Measurements from ENCODE around the gene CCDC69.
"Not testable (repeated sequence)": the region's sequence is repeated elsewhere in the genome, so short reads cannot be mapped to it uniquely, and the experiment has no call there.

CCDC69 gene, protein sequence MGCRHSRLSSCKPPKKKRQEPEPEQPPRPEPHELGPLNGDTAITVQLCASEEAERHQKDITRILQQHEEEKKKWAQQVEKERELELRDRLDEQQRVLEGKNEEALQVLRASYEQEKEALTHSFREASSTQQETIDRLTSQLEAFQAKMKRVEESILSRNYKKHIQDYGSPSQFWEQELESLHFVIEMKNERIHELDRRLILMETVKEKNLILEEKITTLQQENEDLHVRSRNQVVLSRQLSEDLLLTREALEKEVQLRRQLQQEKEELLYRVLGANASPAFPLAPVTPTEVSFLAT

GRCh38 chr5:151223447-151224264, at the start of gene CCDC69:
Gene CCDC69, minus strand, starts transcription at chr5:151224092. Its CDS starts 122 bp downstream, at chr5:151223970.
- peak; percentile 44 for DNase-seq (ENCODE audit: low spot score)

DNA sequence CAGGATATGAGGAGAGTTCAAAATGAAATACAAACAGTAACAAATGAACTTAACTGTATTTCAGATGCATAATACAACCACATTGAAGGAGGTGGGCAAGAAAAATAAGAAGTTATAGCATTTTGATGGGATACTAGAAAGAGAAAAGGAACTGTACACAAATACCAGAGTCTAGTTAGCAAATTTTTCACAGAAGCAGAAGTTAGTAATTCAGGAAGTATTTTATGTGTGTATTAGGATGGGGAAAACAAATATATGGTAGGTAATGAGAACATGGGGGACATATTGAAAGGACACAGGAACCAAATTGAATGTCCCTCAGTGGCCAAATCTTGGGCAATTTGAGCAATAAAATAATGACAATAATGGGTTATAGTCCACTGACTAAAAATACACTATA, 47.4 kb upstream of the CCDC69 start:
- no peak for DNase-seq (ENCODE audit: low spot score)

GRCh38 chr5:151270599-151270998, 46.7 kb upstream of the CCDC69 start:
- DNase-seq (ENCODE audit: low spot score) = no peak

GRCh38 chr5:151267491-151268260, 43.8 kb upstream of the CCDC69 start:
- DNase-seq (ENCODE audit: low spot score) = no peak

DNA sequence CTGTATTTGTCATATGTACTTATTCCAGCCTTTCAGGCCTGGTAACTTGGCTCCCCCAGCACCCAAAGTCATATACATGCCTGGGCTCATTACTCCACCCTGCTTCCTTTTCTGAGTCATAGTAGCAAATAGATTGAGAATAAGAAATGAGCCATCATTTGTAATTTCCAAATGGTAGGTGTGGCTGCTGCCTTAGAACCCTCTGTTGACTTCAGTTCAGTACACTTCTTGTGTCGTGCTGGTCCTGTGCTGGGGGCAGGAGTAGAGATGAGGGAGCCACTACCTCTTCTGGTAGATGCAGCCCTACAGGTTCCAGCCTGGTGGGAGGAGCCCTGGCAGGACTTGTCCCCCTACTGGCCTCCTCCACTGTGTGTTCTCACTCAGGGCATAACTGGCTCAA, 40.2 kb upstream of the CCDC69 start:
- no peak for DNase-seq (ENCODE audit: low spot score)

DNA sequence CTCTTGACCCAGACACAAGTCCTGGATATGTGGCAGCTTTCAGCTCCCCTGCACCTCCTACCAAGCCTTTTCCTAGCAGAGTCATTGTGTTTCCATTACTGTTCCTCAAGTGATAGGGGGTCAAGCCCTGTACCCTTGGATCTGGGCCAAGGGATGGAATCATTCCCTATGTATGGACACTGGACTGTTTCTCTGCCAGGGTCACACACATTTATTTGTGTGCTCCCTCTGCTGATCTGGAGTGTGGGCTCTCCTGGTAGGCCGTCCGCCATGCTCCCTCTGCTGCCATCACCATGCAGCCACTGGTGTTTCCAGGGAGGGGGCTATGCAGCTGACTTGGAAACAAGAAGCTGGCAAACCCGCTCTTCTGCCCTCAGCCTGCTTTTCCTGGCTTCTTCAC, 38.6 kb upstream of the CCDC69 start:
- no peak for DNase-seq (ENCODE audit: low spot score)

DNA sequence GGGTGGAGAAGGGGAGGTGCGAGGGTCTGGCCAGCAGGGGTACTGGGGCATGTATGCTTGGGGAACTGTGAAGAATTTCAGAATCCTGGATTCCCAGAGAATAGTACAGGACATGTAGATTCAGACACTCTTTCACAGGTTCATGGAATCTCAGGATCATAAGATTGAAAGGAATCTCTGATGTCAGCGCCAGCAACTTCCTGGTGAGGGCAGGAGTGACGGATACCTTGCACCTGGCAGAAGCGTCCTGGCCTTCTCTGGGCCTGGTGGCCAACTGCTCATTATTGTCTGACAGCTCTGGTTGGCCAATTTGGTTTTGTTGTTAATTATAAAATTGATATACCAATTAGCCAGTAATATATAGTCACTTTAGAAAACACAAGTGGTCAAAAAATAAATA, 36.0 kb upstream of the CCDC69 start:
- DNase-seq (ENCODE audit: low spot score) = no peak

- DNase-seq (ENCODE audit: low spot score) = no peak
Measured at GRCh38 chr5:151258816-151259215, 34.9 kb upstream of the CCDC69 start.

- DNase-seq (ENCODE audit: low spot score) = no peak
Measured at GRCh38 chr5:151258201-151258611, 34.3 kb upstream of the CCDC69 start.

DNA sequence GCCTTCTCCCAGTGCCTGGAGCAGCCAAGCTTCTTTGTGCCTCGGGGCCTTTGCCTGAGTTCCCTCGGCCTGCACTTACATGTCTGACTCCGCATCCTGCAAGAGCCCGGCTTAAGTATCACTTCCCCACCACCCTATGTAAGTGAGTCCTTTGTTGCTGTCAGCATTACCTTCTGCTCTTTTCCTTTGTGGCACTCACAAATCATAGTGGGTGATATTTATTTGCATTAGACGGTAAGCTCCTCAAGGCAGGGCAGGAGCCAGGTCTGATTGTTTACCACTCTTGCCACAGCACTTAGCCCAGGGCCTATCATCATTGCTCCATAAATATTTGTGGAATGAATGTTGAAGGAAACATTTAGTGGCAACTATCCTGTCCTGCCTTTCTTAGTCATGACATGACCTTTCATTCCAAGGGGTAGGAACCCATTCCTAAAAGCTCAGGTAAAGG, 33.9 kb upstream of the CCDC69 start:
- no peak for DNase-seq (ENCODE audit: low spot score)

DNA sequence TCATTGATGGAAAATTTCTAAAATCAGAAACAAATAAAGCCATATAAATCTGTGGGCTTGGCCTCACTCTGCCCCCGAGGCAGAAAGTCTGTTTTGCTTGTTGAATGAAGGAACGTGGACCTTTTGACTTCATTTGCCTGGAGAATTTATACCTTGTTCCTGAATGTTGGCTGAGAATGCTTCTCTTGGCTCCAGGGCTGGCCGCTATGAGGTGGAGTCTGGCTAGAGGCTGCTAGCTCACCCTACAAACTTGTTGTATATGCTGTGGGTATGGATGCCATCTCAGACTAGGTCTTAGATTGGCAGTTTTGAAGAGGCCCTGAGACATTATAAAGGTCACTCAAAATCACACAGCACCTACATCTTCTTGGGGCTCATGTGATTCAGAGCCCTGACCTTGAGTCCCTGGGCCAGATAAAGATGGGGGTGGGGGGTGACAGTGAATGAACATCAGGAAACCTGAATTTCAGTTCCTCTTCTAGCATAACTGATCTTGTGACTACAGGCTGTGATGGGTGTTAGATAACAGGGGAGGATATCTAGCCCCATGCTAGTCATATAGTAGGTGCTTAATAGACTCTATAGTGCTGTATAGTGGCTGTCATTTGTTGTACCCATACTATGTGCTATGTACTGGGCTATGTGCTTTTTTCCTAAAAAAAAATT, 31.9 kb upstream of the CCDC69 start:
- DNase-seq (ENCODE audit: low spot score) = no peak

GRCh38 chr5:151254990-151255389, 31.1 kb upstream of the CCDC69 start:
- DNase-seq (ENCODE audit: low spot score) = not testable (repeated sequence)

DNA sequence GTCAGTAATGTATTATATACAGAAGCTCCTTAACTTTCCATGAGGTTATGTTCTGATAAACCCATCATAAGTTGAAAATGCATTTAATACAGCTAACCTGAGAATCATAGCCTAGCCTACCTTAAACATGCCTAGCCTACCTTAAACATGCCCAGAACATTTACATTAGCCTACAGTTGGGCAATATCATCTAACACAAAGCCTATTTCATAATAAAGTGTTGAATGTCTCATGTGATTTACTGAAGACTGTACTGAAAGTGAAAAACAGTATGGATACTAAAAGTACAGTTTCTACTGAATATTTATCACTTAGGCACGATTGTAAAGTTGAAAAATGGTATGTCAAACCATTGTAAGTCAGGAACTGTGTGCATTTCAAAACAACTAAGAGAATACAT, 30.7 kb upstream of the CCDC69 start:
- DNase-seq (ENCODE audit: low spot score) = no peak

DNA sequence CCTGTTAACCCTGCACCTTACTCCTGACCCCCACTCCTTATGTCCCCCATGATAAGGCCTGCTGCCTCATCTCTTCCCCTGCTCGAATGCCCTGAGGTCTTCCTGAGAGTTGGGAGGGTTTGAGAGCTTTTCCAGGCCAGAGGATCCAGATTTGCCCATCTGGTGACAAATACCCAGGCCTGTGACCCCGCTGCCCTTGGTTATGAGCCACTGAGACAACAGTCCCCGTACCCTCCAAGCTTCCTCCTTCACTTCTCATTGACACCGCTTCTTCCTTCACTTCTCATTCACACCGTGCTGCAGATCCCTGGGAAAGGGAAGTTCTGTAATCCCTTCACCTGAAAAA, 29.7 kb upstream of the CCDC69 start:
- no peak for DNase-seq (ENCODE audit: low spot score)

DNA sequence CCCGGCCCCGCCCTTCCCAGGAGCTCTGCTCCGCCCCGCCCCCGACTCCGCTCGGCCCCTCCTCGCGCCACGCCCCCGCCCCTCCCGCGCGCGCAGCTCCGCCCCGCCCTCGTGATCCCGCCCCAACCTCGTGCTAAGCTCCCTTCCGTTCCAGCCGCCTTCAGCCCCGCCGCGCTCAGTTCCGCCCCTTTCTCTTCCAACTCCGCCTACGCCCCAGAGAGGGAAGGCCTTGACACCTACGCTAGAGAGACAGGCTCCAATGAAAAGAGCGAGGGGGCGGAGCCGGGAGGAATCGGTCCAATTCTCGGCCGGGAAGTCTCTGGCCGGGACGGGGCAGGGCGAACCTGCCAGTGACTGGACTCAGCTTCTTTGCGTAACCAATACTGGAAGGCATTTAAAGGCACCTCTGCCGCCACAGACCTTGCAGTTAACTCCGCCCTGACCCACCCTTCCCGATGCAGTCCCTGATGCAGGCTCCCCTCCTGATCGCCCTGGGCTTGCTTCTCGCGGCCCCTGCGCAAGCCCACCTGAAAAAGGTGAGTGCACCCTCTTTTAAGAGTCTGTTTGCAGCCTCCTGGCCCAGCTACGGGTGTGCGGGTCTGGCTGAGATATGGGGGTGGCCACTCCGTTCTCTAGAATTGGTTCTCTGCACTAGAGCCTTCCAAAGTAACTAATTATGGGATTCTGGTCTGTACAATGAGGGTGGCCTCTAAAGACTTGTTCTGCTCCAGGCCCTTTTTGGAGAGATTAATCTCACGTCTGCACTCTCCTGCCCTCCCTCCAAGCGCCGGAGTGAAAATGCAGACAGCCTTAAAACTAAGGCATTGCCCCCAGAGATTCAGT, 29.1 kb upstream of the CCDC69 start, which contains the start of gene GM2A:
GM2A (plus strand) TSS at position 424 of the 843 bp plus-strand sequence; CDS start at position 456, 32 bp downstream.
- peak; percentile 99 for DNase-seq (ENCODE audit: low spot score)

DNA sequence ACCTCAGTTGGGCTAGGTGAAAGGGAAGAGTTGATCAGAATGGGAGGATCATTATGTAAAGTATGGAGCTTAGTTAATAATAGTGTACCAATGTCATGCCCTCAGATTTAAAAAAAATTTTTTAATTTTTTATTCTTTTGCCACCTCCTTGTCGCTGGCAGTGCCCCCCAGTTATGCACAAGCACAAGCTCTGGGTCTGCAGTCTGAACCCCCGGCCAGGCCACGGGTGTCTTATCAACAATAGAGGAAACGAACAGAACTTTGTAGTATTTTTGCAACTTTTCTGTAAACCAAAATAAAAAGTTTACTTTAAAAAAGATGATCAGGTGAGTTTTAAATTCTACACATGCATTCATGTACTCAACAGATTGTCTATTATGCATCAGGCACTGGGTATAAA, 27.7 kb upstream of the CCDC69 start:
- no peak for DNase-seq (ENCODE audit: low spot score)

DNA sequence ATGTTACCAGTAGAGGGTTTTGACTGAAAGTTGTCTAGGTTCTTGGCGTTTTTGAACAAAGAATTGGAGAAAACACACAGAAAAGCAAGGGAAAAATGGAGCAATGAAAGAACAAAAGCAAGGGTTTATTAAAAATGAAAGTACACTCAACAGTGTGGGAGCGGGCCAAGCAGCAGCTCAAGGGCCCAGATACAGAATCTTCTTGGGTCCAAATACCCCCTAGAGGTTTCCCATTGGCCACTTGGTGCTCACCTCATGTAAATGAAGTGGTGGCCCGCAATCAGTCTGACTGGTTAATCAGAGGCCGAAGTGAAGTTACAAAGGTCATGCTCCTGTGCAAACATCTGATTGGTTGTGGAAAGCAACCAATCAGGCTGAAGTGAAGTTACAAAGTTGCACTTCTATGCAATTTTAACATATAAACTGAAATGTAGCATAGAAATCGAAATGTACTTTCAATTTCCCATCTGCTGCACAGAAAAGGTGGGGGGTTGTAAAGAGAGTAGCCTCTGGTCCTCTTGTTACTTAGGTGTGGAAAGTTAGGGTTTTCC, 27.2 kb upstream of the CCDC69 start:
- peak; percentile 23 for DNase-seq (ENCODE audit: low spot score)

- DNase-seq (ENCODE audit: low spot score) = no peak
Measured at GRCh38 chr5:151250346-151251000, 26.6 kb upstream of the CCDC69 start.

- DNase-seq (ENCODE audit: low spot score) = no peak
Measured at GRCh38 chr5:151249281-151249680, 25.4 kb upstream of the CCDC69 start.

DNA sequence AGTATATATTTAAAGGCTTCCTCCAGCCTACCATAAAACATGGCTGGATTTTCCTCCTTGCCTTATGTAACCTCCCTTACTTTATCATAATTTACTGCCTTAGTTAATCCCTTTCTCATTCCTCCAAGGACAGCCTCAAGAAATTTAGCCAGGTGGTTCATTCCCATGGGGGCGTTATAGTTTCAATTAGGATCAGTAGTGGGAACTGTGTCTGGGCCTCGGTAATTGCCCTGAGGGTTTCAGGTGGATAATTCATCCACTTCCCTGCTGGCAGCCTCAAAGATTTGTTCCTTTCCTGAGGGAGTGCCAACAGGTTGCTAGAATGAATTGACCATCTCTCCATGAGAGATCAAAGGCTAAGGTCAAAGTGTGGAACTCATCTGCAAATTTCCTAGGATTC, 24.8 kb upstream of the CCDC69 start:
- no peak for DNase-seq (ENCODE audit: low spot score)

Measured in CD4-positive, alpha-beta T cell treated with Interleukin-6 at 100 ng/mL for 8 hours (primary cell).